H9 (cell line): ENCODE results near the gene MICAL2. TPM values are rescaled to one million over a fixed set of nuclear protein-coding genes. Genes with fewer than 3 reads are reported as not detected.

Experiments used
- DNase-seq: peaks from one replicate; pipeline ENCODE4 v3.0.0-alpha.2; 2017
- H2AFZ ChIP-seq: one replicate; pipeline ENCODE4 v1.6.1; 2013; ENCODE audit warnings: mild to moderate bottlenecking, low read length, control low read depth, moderate library complexity
- H2AK5ac ChIP-seq: 2 replicates; pipeline ENCODE4 v1.6.1; 2013; ENCODE audit warnings: low read length, control low read depth, mixed read lengths; ENCODE audit not compliant: insufficient read length
- H2BK120ac ChIP-seq: one replicate; pipeline ENCODE4 v1.6.1; 2013; ENCODE audit warnings: low read depth, mild to moderate bottlenecking, low read length, control low read depth, inconsistent platforms; ENCODE audit not compliant: poor library complexity, severe bottlenecking
- H2BK12ac ChIP-seq: 2 replicates; pipeline ENCODE4 v1.6.1; 2013; ENCODE audit warnings: low read length, control low read depth, mixed read lengths, low read depth; ENCODE audit not compliant: insufficient read length
- H2BK15ac ChIP-seq: 2 replicates; pipeline ENCODE4 v1.6.1; 2013; ENCODE audit warnings: low read depth, low read length, control low read depth
- H2BK20ac ChIP-seq: one replicate; pipeline ENCODE4 v1.6.1; 2013; ENCODE audit warnings: low read depth, mild to moderate bottlenecking, low read length, control low read depth, inconsistent platforms; ENCODE audit not compliant: poor library complexity, severe bottlenecking
- H2BK5ac ChIP-seq: 2 replicates; pipeline ENCODE4 v1.6.1; 2013; ENCODE audit warnings: low read length, control low read depth, mixed read lengths; ENCODE audit not compliant: insufficient read length
- H3K14ac ChIP-seq: 2 replicates; pipeline ENCODE4 v1.6.1; 2013; ENCODE audit warnings: low read length, control low read depth; ENCODE audit not compliant: insufficient read depth
- H3K18ac ChIP-seq: 2 replicates; pipeline ENCODE4 v1.6.1; 2013; ENCODE audit warnings: low read depth, mild to moderate bottlenecking, mixed read lengths, low read length, control low read depth; ENCODE audit not compliant: insufficient read length
- H3K23ac ChIP-seq: 2 replicates; pipeline ENCODE4 v1.6.1; 2013; ENCODE audit warnings: low read length, control low read depth, mixed read lengths, low read depth; ENCODE audit not compliant: insufficient read length
- H3K23me2 ChIP-seq: 2 replicates; pipeline ENCODE4 v1.6.1; 2013; ENCODE audit warnings: low read depth, mild to moderate bottlenecking, mixed read lengths, low read length, control low read depth; ENCODE audit not compliant: insufficient read length, poor library complexity, severe bottlenecking
- H3K27ac ChIP-seq: 2 replicates; pipeline ENCODE4 v1.5.1; 2013; ENCODE audit warnings: low read length, control low read depth, mixed read lengths, low read depth; ENCODE audit not compliant: insufficient read length
- H3K27me3 ChIP-seq: 2 replicates; pipeline ENCODE4 v1.6.1; 2013; ENCODE audit warnings: low read length, control low read depth, inconsistent platforms; ENCODE audit not compliant: insufficient read depth
- H3K4ac ChIP-seq: 2 replicates; pipeline ENCODE4 v1.6.1; 2013; ENCODE audit warnings: low read depth, mild to moderate bottlenecking, control low read depth, inconsistent platforms, low read length, moderate library complexity
- H3K4me1 ChIP-seq: 2 replicates; pipeline ENCODE4 v1.6.1; 2013; ENCODE audit warnings: low read length, control low read depth, inconsistent platforms; ENCODE audit not compliant: insufficient read depth
- H3K4me2 ChIP-seq: 2 replicates; pipeline ENCODE4 v1.6.1; 2013; ENCODE audit warnings: low read length, control low read depth, mixed read lengths; ENCODE audit not compliant: insufficient read length, insufficient read depth
- H3K56ac ChIP-seq: 2 replicates; pipeline ENCODE4 v1.6.1; 2013; ENCODE audit warnings: low read depth, mild to moderate bottlenecking, mixed read lengths, low read length, control low read depth; ENCODE audit not compliant: insufficient read length
- H3K79me1 ChIP-seq: 2 replicates; pipeline ENCODE4 v1.6.1; 2013; ENCODE audit warnings: low read depth, mild to moderate bottlenecking, moderate library complexity, low read length, control low read depth, inconsistent platforms; ENCODE audit not compliant: insufficient read depth, poor library complexity, severe bottlenecking
- H3K79me2 ChIP-seq: 2 replicates; pipeline ENCODE4 v1.6.1; 2013; ENCODE audit warnings: low read length, control low read depth, inconsistent platforms; ENCODE audit not compliant: insufficient read depth
- H3K9ac ChIP-seq: 2 replicates; pipeline ENCODE4 v1.6.1; 2013; ENCODE audit warnings: low read length, control low read depth, mixed read lengths; ENCODE audit not compliant: insufficient read length; ENCODE audit errors: extremely low read depth
- H3K9me3 ChIP-seq: one replicate; pipeline ENCODE4 v1.6.1; 2013; ENCODE audit warnings: low read depth, low read length, inconsistent platforms; ENCODE audit not compliant: control insufficient read depth
- H3T11ph ChIP-seq: one replicate; pipeline ENCODE4 v1.6.1; 2013; ENCODE audit warnings: mild to moderate bottlenecking, low read length, control low read depth, inconsistent platforms
- H4K20me1 ChIP-seq: one replicate; pipeline ENCODE4 v1.6.1; 2013; ENCODE audit not compliant: control insufficient read depth, insufficient read length, insufficient read depth
- H4K5ac ChIP-seq: 2 replicates; pipeline ENCODE4 v1.6.1; 2013; ENCODE audit warnings: low read depth, mild to moderate bottlenecking, mixed read lengths, low read length, control low read depth; ENCODE audit not compliant: insufficient read length
- H4K8ac ChIP-seq: replicated peaks from 2 replicates; pipeline ENCODE4 v1.6.1; 2013; ENCODE audit warnings: low read length, control low read depth, mixed read lengths, low read depth; ENCODE audit not compliant: insufficient read length
- H4K91ac ChIP-seq: 2 replicates; pipeline ENCODE4 v1.6.1; 2013; ENCODE audit warnings: low read depth, mild to moderate bottlenecking, moderate library complexity, mixed read lengths, low read length, control low read depth; ENCODE audit not compliant: insufficient read length
- H3K27ac Mint-ChIP-seq, 3 experiments: 2 replicates in 2 of 3; 3 replicates in 1 of 3; pipeline ENCODE4 v1.8.0; 2020 to 2021; ENCODE audit warnings: mixed read lengths in 3 of 3, mild to moderate bottlenecking in 1 of 3, moderate library complexity in 1 of 3
- H3K27me3 Mint-ChIP-seq: 2 replicates; pipeline ENCODE4 v1.8.0; 2021; ENCODE audit warnings: low read depth, mild to moderate bottlenecking, moderate library complexity, mixed read lengths
- H3K36me3 Mint-ChIP-seq, 3 experiments: 2 replicates in 2 of 3; 3 replicates in 1 of 3; pipeline ENCODE4 v1.8.0; 2020 to 2021; ENCODE audit warnings: low read depth in 3 of 3, mixed read lengths in 3 of 3; ENCODE audit not compliant: insufficient read depth in 1 of 3
- H3K4me1 Mint-ChIP-seq, 2 experiments: 2 replicates each; pipeline ENCODE4 v1.8.0; 2020; ENCODE audit warnings: mixed read lengths in 2 of 2
- H3K4me3 Mint-ChIP-seq, 2 experiments: 2 replicates in 1 of 2; 3 replicates in 1 of 2; pipeline ENCODE4 v1.8.0; 2020 to 2021; ENCODE audit warnings: mild to moderate bottlenecking in 2 of 2, mixed read lengths in 2 of 2, moderate library complexity in 1 of 2
- H3K9me3 Mint-ChIP-seq, 2 experiments: 2 replicates in 1 of 2; 3 replicates in 1 of 2; pipeline ENCODE4 v1.8.0; 2020; ENCODE audit warnings: mild to moderate bottlenecking in 2 of 2, mixed read lengths in 2 of 2, moderate library complexity in 1 of 2
- CTCF ChIP-seq: fragments of 200-600 bp; sonication (generic); conservative IDR thresholded peaks from 3 replicates; pipeline ENCODE4 v1.8.0; 2021; ENCODE audit warnings: antibody characterized with exemption, mild to moderate bottlenecking
- WGBS: extraction: QIAGEN DNeasy Blood & Tissue Kit; methylation state at CpG from one replicate; pipeline ENCODE4 v1.1.7; 2013; ENCODE audit warnings: missing lambda C conversion rate, low lambda C conversion rate, mixed read lengths; ENCODE audit not compliant: insufficient read length; ENCODE audit errors: extremely low coverage; 5-methylcytosine and 5-hydroxymethylcytosine counted together
- total RNA-seq: library from RNA; stranded (reverse); gene quantifications from 2 replicates; pipeline ENCODE4 v1.2.1, GENCODE V29; 2021

Gene MICAL2
- total RNA-seq, 1 experiment from 2014 or later = 4.7 TPM

- no peak overlapping the region for H4K8ac ChIP-seq
- no peaks in the 10 kb centered on the region for H3K9me3 Mint-ChIP-seq
- H3K56ac ChIP-seq = no peak overlapping the region
- H3K9me3 ChIP-seq = no peaks in the 10 kb centered on the region
- H3K4me2 ChIP-seq = no peak overlapping the region
- H2BK5ac ChIP-seq = no peak overlapping the region
- H3K4ac ChIP-seq = no peak overlapping the region
- H3K79me2 ChIP-seq = no peaks in the 10 kb centered on the region
- H3K18ac ChIP-seq = no peak overlapping the region
- H4K20me1 ChIP-seq = no peaks in the 10 kb centered on the region
- H2BK120ac ChIP-seq = no peak overlapping the region
- H3K79me1 ChIP-seq = no peaks in the 10 kb centered on the region
- no peaks in the 10 kb centered on the region for H3K23me2 ChIP-seq
- H3K9ac ChIP-seq = no peak overlapping the region
- H3K14ac ChIP-seq = no peak overlapping the region
- peaks cover 20% of the 10 kb centered on the region for H3K27me3 Mint-ChIP-seq
- H3K23ac ChIP-seq = no peak overlapping the region
- no peak overlapping the region for H2BK12ac ChIP-seq
- H3K36me3 Mint-ChIP-seq = no peaks in the 10 kb centered on the region
- no peak overlapping the region for H2AK5ac ChIP-seq
- no peak for DNase-seq
- no peak overlapping the region for H2AFZ ChIP-seq
- TF ChIP-seq CTCF = no peak
- H3K4me1 Mint-ChIP-seq = peaks cover 6 to 7% of the 10 kb centered on the region in 2 experiments
- H3K27me3 ChIP-seq = no peaks in the 10 kb centered on the region; the same call in 1 of the 2 replicates
- no peak overlapping the region for H2BK20ac ChIP-seq
- H3K27ac ChIP-seq = no peak overlapping the region
- no peak overlapping the region for H4K5ac ChIP-seq
- H2BK15ac ChIP-seq = no peak overlapping the region
- no peak overlapping the region for H4K91ac ChIP-seq
- peaks cover 4% of the 10 kb centered on the region; the same call in 1 of the 2 replicates for H3K4me1 ChIP-seq
- no peak overlapping the region for H3T11ph ChIP-seq
- H3K27ac Mint-ChIP-seq = no peak overlapping the region
- no peak overlapping the region for H3K4me3 Mint-ChIP-seq
- WGBS = no CpG with 5 or more reads among the region's 1 CpG
Observed at GRCh38 chr11:12128301-12128751, 17.9 kb downstream of the MICAL2 start.
